IMR-90 (cell line): Measurements from ENCODE around the gene CNPY2. TPM values are rescaled to one million over a fixed set of nuclear protein-coding genes. Genes with fewer than 3 reads are reported as not detected.

Experiments
- ATAC-seq: fragments of 200-7000 bp; cut with Tn5 transposase; 2 replicates; pipeline ENCODE4 v1.9.1; 2020; ENCODE audit warnings: low read depth, mild to moderate bottlenecking, moderate library complexity
- BruUV-seq: library from RNA; stranded (reverse); fragments of 400-500 nt; replicated peaks from 2 replicates; lab custom pipeline; 2021; lab: Mats Ljungman, UMichigan
- CTCF ChIA-PET: fragments of 300-600 bp; formaldehyde crosslinking; extraction: SDS; loops from one replicate; lab custom pipeline; 2021; ENCODE audit warnings: antibody characterized with exemption; lab: Yijun Ruan, JAX
- POLR2A ChIA-PET: fragments of 300-600 bp; sonication (Branson Sonifier 250); formaldehyde crosslinking; loops from one replicate; lab custom pipeline; 2022; ENCODE audit warnings: antibody characterized with exemption; ENCODE audit not compliant: unreplicated experiment; lab: Charles Lee
- DNase-seq: peaks from one replicate; pipeline ENCODE4 v3.0.0; 2013
- H2AFZ ChIP-seq: replicated peaks from 2 replicates; pipeline ENCODE3; 2013; ENCODE audit warnings: low read length, mild to moderate bottlenecking; ENCODE audit not compliant: poor library complexity
- H2AK5ac ChIP-seq: 2 replicates; pipeline ENCODE4 v1.6.1; 2013; ENCODE audit warnings: low read depth, low read length, inconsistent platforms
- H2AK9ac ChIP-seq: replicated peaks from 2 replicates; pipeline ENCODE3; 2013; ENCODE audit warnings: mild to moderate bottlenecking, low read depth, low read length, moderate library complexity; ENCODE audit not compliant: poor library complexity
- H2BK120ac ChIP-seq: 2 replicates; pipeline ENCODE4 v1.6.1; 2013; ENCODE audit warnings: low read depth, low read length, inconsistent platforms
- H2BK15ac ChIP-seq: 3 replicates; pipeline ENCODE4 v1.6.1; 2013; ENCODE audit warnings: low read depth, low read length, inconsistent platforms
- H2BK20ac ChIP-seq: 2 replicates; pipeline ENCODE4 v1.6.1; 2013; ENCODE audit warnings: low read depth, mild to moderate bottlenecking, inconsistent platforms, low read length, moderate library complexity
- H2BK5ac ChIP-seq: 2 replicates; pipeline ENCODE4 v1.6.1; 2013; ENCODE audit warnings: mild to moderate bottlenecking, low read depth, low read length, inconsistent platforms; ENCODE audit not compliant: poor library complexity, severe bottlenecking
- H3K14ac ChIP-seq: replicated peaks from 2 replicates; pipeline ENCODE4 v1.6.1; 2013; ENCODE audit warnings: low read depth, low read length, inconsistent platforms
- H3K18ac ChIP-seq: 2 replicates; pipeline ENCODE4 v1.6.1; 2013; ENCODE audit warnings: low read depth, low read length, control low read depth
- H3K23ac ChIP-seq: 2 replicates; pipeline ENCODE4 v1.6.1; 2013; ENCODE audit warnings: low read depth, low read length, inconsistent platforms
- H3K27ac ChIP-seq: 2 replicates; pipeline ENCODE4 v1.5.1; 2013; ENCODE audit warnings: mild to moderate bottlenecking, control low read depth, low read length; ENCODE audit not compliant: insufficient read depth
- H3K27me3 ChIP-seq: 2 replicates; pipeline ENCODE4 v1.6.1; 2013; ENCODE audit warnings: low read length; ENCODE audit not compliant: control insufficient read depth, insufficient read depth
- H3K36me3 ChIP-seq: 2 replicates; pipeline ENCODE4 v1.6.1; 2013; ENCODE audit warnings: low read length, mixed read lengths; ENCODE audit not compliant: control insufficient read depth, insufficient read depth
- H3K4ac ChIP-seq: 2 replicates; pipeline ENCODE4 v1.6.1; 2013; ENCODE audit warnings: low read depth, low read length, inconsistent platforms
- H3K4me1 ChIP-seq: 2 replicates; pipeline ENCODE4 v1.6.1; 2013; ENCODE audit warnings: low read length, mixed read lengths; ENCODE audit not compliant: control insufficient read depth, insufficient read depth
- H3K4me2 ChIP-seq: 2 replicates; pipeline ENCODE4 v1.6.1; 2013; ENCODE audit warnings: low read depth, mild to moderate bottlenecking, control low read depth, low read length, moderate library complexity
- H3K4me3 ChIP-seq: 2 replicates; pipeline ENCODE4 v1.5.1; 2013; ENCODE audit warnings: low read depth, mild to moderate bottlenecking, control low read depth, low read length, moderate library complexity; ENCODE audit not compliant: insufficient read depth
- H3K56ac ChIP-seq: 2 replicates; pipeline ENCODE4 v1.6.1; 2013; ENCODE audit warnings: low read length, inconsistent platforms; ENCODE audit not compliant: insufficient read depth; ENCODE audit errors: extremely low read depth
- H3K79me1 ChIP-seq, 2 experiments: 2 replicates each; pipeline ENCODE4 v1.6.1; 2013; ENCODE audit warnings: low read length in 2 of 2, inconsistent platforms in 1 of 2, low read depth in 1 of 2
- H3K9ac ChIP-seq: 2 replicates; pipeline ENCODE4 v1.6.1; 2013; ENCODE audit warnings: low read depth, low read length, control low read depth
- H3K9me1 ChIP-seq: 2 replicates; pipeline ENCODE4 v1.6.1; 2013; ENCODE audit warnings: low read length, inconsistent platforms; ENCODE audit not compliant: insufficient read depth
- H3K9me3 ChIP-seq: 2 replicates; pipeline ENCODE4 v1.6.1; 2013; ENCODE audit warnings: low read length; ENCODE audit not compliant: control insufficient read depth, insufficient read depth
- H4K20me1 ChIP-seq: 2 replicates; pipeline ENCODE4 v1.6.1; 2013; ENCODE audit warnings: low read length, inconsistent platforms; ENCODE audit not compliant: insufficient read depth
- H4K5ac ChIP-seq: 2 replicates; pipeline ENCODE4 v1.6.1; 2013; ENCODE audit warnings: mild to moderate bottlenecking, low read depth, low read length, control low read depth
- H4K8ac ChIP-seq, 2 experiments: 2 replicates each; pipeline ENCODE4 v1.6.1; 2013; ENCODE audit warnings: low read depth in 2 of 2, low read length in 2 of 2, control low read depth in 1 of 2, inconsistent platforms in 1 of 2
- H4K91ac ChIP-seq: 2 replicates; pipeline ENCODE4 v1.6.1; 2013; ENCODE audit warnings: low read depth, low read length, inconsistent platforms; ENCODE audit not compliant: insufficient read depth
- BHLHE40 ChIP-seq: fragments of 150-350 bp; IDR thresholded peaks from 2 replicates; pipeline ENCODE4 v1.6.1; 2016; ENCODE audit warnings: mild to moderate bottlenecking, low read depth, low read length
- CEBPB ChIP-seq: IDR thresholded peaks from 2 replicates; pipeline ENCODE4 v1.6.1; 2012; ENCODE audit warnings: low read depth, low read length, improper control_type of control experiment
- CHD1 ChIP-seq: IDR thresholded peaks from 2 replicates; pipeline ENCODE4 v1.6.1; 2012; ENCODE audit warnings: low read depth, low read length, improper control_type of control experiment
- CTCF ChIP-seq: conservative IDR thresholded peaks from 2 replicates; pipeline ENCODE4 v1.5.1; 2012; ENCODE audit warnings: mild to moderate bottlenecking, low read depth, low read length, improper control_type of control experiment
- ELK1 ChIP-seq: fragments of 150-350 bp; IDR thresholded peaks from 2 replicates; pipeline ENCODE4 v1.6.1; 2016; ENCODE audit warnings: low read depth, mild to moderate bottlenecking, low read length, moderate library complexity, borderline replicate concordance
- FOS ChIP-seq: fragments of 150-350 bp; IDR thresholded peaks from 2 replicates; pipeline ENCODE4 v1.6.1; 2016; ENCODE audit warnings: low read depth, low read length
- MAFK ChIP-seq: IDR thresholded peaks from 2 replicates; pipeline ENCODE4 v1.6.1; 2012; ENCODE audit warnings: low read depth, low read length, improper control_type of control experiment
- MAZ ChIP-seq: IDR thresholded peaks from 2 replicates; pipeline ENCODE4 v1.6.1; 2012; ENCODE audit warnings: low read depth, mild to moderate bottlenecking, low read length, improper control_type of control experiment, moderate library complexity, borderline replicate concordance
- MXI1 ChIP-seq: IDR thresholded peaks from 2 replicates; pipeline ENCODE4 v1.6.1; 2012; ENCODE audit warnings: low read depth, mild to moderate bottlenecking, low read length, moderate library complexity, borderline replicate concordance
- NFE2L2 ChIP-seq: fragments of 150-350 bp; IDR thresholded peaks from 2 replicates; pipeline ENCODE4 v1.6.1; 2016; ENCODE audit warnings: low read depth, mild to moderate bottlenecking, low read length
- POLR2A ChIP-seq: IDR thresholded peaks from 2 replicates; pipeline ENCODE4 v1.6.1; 2012; ENCODE audit warnings: mild to moderate bottlenecking, low read depth, low read length
- RAD21 ChIP-seq: IDR thresholded peaks from 2 replicates; pipeline ENCODE4 v1.6.1; 2012; ENCODE audit warnings: low read length, improper control_type of control experiment
- RCOR1 ChIP-seq: IDR thresholded peaks from 2 replicates; pipeline ENCODE4 v1.6.1; 2012; ENCODE audit warnings: mild to moderate bottlenecking, low read length, improper control_type of control experiment; ENCODE audit not compliant: insufficient replicate concordance
- RFX5 ChIP-seq: IDR thresholded peaks from 2 replicates; pipeline ENCODE4 v1.8.0; 2012; ENCODE audit warnings: low read depth, mild to moderate bottlenecking, low read length, moderate library complexity
- SMC3 ChIP-seq: fragments of 150-350 bp; IDR thresholded peaks from 2 replicates; pipeline ENCODE4 v1.6.1; 2016; ENCODE audit warnings: low read depth, mild to moderate bottlenecking, antibody characterized with exemption, low read length, moderate library complexity
- USF2 ChIP-seq: fragments of 150-350 bp; IDR thresholded peaks from 2 replicates; pipeline ENCODE4 v1.6.1; 2017; ENCODE audit warnings: mild to moderate bottlenecking, antibody characterized with exemption, low read length, low read depth
- WGBS, 2 experiments: methylation state at CpG; one replicate each; pipeline versions ENCODE4 v1.1.5 to v1.1.7; 2013; ENCODE audit warnings: missing lambda C conversion rate in 2 of 2; ENCODE audit not compliant: insufficient read length in 1 of 2; ENCODE audit errors: extremely low coverage in 2 of 2; 5-methylcytosine and 5-hydroxymethylcytosine counted together
- dilution Hi-C: fragments of 300-500 bp; cut with HindIII; formaldehyde crosslinking; loops from one replicate; pipeline ENCODE4 v1.14.3; 2018; ENCODE audit warnings: low sequenced_read_pairs; ENCODE audit not compliant: unreplicated experiment
- in situ Hi-C: fragments of 300-500 bp; cut with MboI; formaldehyde crosslinking; loops from 3 replicates; pipeline ENCODE4 v1.14.3; 2019; ENCODE audit warnings: low sequenced_read_pairs, inconsistent platforms, mixed read lengths
- intact Hi-C: fragments of 100-400 bp; cut with micrococcal nuclease; formaldehyde crosslinking; loops from 2 replicates; pipeline ENCODE4 v1.10.0; 2022
- polyA plus RNA-seq, 3 experiments: library from polyadenylated mRNA; depleted of rRNA; stranded (reverse); fragments of >200 nt; gene quantifications; 2 replicates each; pipeline ENCODE4 v1.2.3, GENCODE V29; 2012; ENCODE audit warnings: low replicate concordance in 1 of 3
- total RNA-seq: library from RNA; depleted of rRNA; stranded (reverse); fragments of >200 nt; gene quantifications from 2 replicates; pipeline ENCODE4 v1.2.3, GENCODE V29; 2012

The CNPY2 gene
- total and polyA plus RNA-seq, 2 of the 4 experiments (the other 2 are of a cell fraction), result 65.2 to 175 TPM

GRCh38 chr12:56330936-56331490, 15.2 kb upstream of the CNPY2 start:
- H4K5ac ChIP-seq, result no peak overlapping the region
- H3K9ac ChIP-seq, result no peak overlapping the region
- in situ Hi-C loops, result no loop called here
- intact Hi-C loops, result no loop called here
- ChIA-PET CTCF (no interaction called here), POLR2A (no interaction called here)
- no peak overlapping the region for H2BK5ac ChIP-seq
- H4K8ac ChIP-seq, result no peak overlapping the region
- dilution Hi-C loops, result no loop called here
- DNase-seq (no peak), ATAC-seq (no peak)
- peaks cover 10 to 24% of the 10 kb centered on the region in 2 experiments; a peak in 3 of 4 replicates for H3K79me1 ChIP-seq
- H3K27me3 ChIP-seq, result no peaks in the 10 kb centered on the region
- BruUV-seq, result no TSS peak
- H3K36me3 ChIP-seq, result peaks cover 7% of the 10 kb centered on the region
- H2BK20ac ChIP-seq, result no peak overlapping the region
- peaks cover 10% of the 10 kb centered on the region for H3K9me1 ChIP-seq
- H3K18ac ChIP-seq, result no peak overlapping the region
- no peak overlapping the region for H3K23ac ChIP-seq
- H3K14ac ChIP-seq, result no peak overlapping the region
- WGBS, 2 experiments, result no CpG with 5 or more reads among the region's 7 CpGs
- H4K91ac ChIP-seq, result no peak overlapping the region
- H2BK120ac ChIP-seq, result no peak overlapping the region
- H2BK15ac ChIP-seq, result no peak overlapping the region
- no peak overlapping the region for H3K4me2 ChIP-seq
- no peak overlapping the region for H2AK5ac ChIP-seq
- H2AFZ ChIP-seq, result no peak overlapping the region
- H2AK9ac ChIP-seq, result no peak overlapping the region
- H3K27ac ChIP-seq, result no peak overlapping the region
- peaks cover 5% of the 10 kb centered on the region; the same call in 1 of the 2 replicates for H3K4me1 ChIP-seq
- no peak overlapping the region for H3K4me3 ChIP-seq
- H4K20me1 ChIP-seq, result no peaks in the 10 kb centered on the region
- TF ChIP-seq MXI1 (no peak), BHLHE40 (no peak), ELK1 (no peak), RFX5 (no peak), USF2 (no peak), CHD1 (no peak), SMC3 (no peak), NFE2L2 (no peak), CTCF (no peak), POLR2A (no peak), FOS (no peak), RCOR1 (no peak), MAFK (no peak), MAZ (no peak), CEBPB (no peak), RAD21 (no peak)
- no peak overlapping the region for H3K56ac ChIP-seq
- no peaks in the 10 kb centered on the region for H3K9me3 ChIP-seq
- H3K4ac ChIP-seq, result no peak overlapping the region
